K562 (cell line): ENCODE results near the gene DMBT1. TPM values are rescaled to one million over a fixed set of nuclear protein-coding genes. Genes with fewer than 3 reads are reported as not detected.

Source experiments
- ATAC-seq: fragments of 200-7000 bp; cut with Tn5 transposase; 3 replicates; pipeline ENCODE4 v1.9.1; 2020; ENCODE audit warnings: moderate library complexity
- BruUV-seq: library from RNA; stranded (reverse); fragments of 400-500 nt; replicated peaks from 2 replicates; lab custom pipeline; 2021; lab: Mats Ljungman, UMichigan
- CTCF ChIA-PET: fragments of 300-600 bp; formaldehyde crosslinking; extraction: SDS; loops from one replicate; lab custom pipeline; 2021; ENCODE audit warnings: low intra/inter-chr PET ratio; lab: Yijun Ruan, JAX
- POLR2A ChIA-PET: fragments of 300-600, 350-650 bp; sonication (Branson Sonifier 250); formaldehyde crosslinking; extraction: SDS; loops from one replicate; lab custom pipeline; 2021; ENCODE audit warnings: antibody characterized with exemption, inconsistent platforms; lab: Yijun Ruan, JAX
- DNase-seq, 4 experiments: peaks; one replicate each; pipeline versions ENCODE4 v3.0.0 to v3.0.0-alpha.2; 2011 to 2018; ENCODE audit warnings: low spot score in 3 of 4, mixed read lengths in 3 of 4; ENCODE audit errors: extremely low read depth in 1 of 4
- FAIRE-seq: peaks from 2 replicates; lab custom pipeline; 2011; peaks lifted over from hg19 to GRCh38; lab: Jason Lieb, UNC
- H2AFZ ChIP-seq: 2 replicates; pipeline ENCODE4 v1.6.0; 2011; ENCODE audit warnings: low read depth, low read length, control low read depth, inconsistent platforms
- H3K27ac ChIP-seq: fragments of 200-600 bp; 3 replicates; pipeline ENCODE4 v1.8.0; 2011; ENCODE audit warnings: low read depth, mild to moderate bottlenecking, control low read depth, inconsistent platforms, low read length, moderate library complexity, mixed read lengths; ENCODE audit errors: extremely low read depth
- H3K27me3 ChIP-seq, 2 experiments: fragments of 300-600 bp in 1 of 2; 2 replicates in 1 of 2; 3 replicates in 1 of 2; pipeline versions ENCODE4 v1.6.0 to v1.8.0; 2011; ENCODE audit warnings: inconsistent platforms in 2 of 2, low read length in 2 of 2, mild to moderate bottlenecking in 1 of 2, mixed read lengths in 1 of 2, moderate library complexity in 1 of 2; ENCODE audit not compliant: control insufficient read depth in 2 of 2, insufficient read depth in 2 of 2
- H3K36me3 ChIP-seq: fragments of 300-600 bp; 3 replicates; pipeline ENCODE4 v1.8.0; 2011; ENCODE audit warnings: mild to moderate bottlenecking, low read length, inconsistent platforms; ENCODE audit not compliant: control insufficient read depth, insufficient read depth
- H3K4me1 ChIP-seq, 2 experiments: fragments of 200-600 bp in 1 of 2; replicated peaks in 1 of 2; 2 replicates in 1 of 2; 3 replicates in 1 of 2; pipeline versions ENCODE4 v1.5.1 to v1.8.0; 2011; ENCODE audit warnings: inconsistent platforms in 2 of 2, low read length in 2 of 2, mild to moderate bottlenecking in 1 of 2, mixed read lengths in 1 of 2, moderate library complexity in 1 of 2; ENCODE audit not compliant: control insufficient read depth in 2 of 2, insufficient read depth in 2 of 2
- H3K4me2 ChIP-seq: 2 replicates; pipeline ENCODE4 v1.6.1; 2011; ENCODE audit warnings: low read length, control low read depth, inconsistent platforms, mixed read lengths; ENCODE audit not compliant: insufficient read depth
- H3K4me3 ChIP-seq: fragments of 200-600 bp; sonication (generic), shearing (Covaris generic); 2 replicates; pipeline ENCODE4 v1.5.1; 2016; ENCODE audit warnings: control low read depth, inconsistent platforms
- H3K79me2 ChIP-seq: fragments of 200-600 bp; 3 replicates; pipeline ENCODE4 v1.8.0; 2011; ENCODE audit warnings: low read length, inconsistent platforms; ENCODE audit not compliant: control insufficient read depth, insufficient read depth
- H3K9ac ChIP-seq, 2 experiments: 2 replicates each; pipeline versions ENCODE4 v1.6.0 to v1.6.1; 2011; ENCODE audit warnings: low read depth in 2 of 2, low read length in 2 of 2, control low read depth in 1 of 2, inconsistent platforms in 1 of 2, mild to moderate bottlenecking in 1 of 2, mixed read lengths in 1 of 2; ENCODE audit not compliant: insufficient read depth in 1 of 2
- H3K9me1 ChIP-seq: one replicate; pipeline ENCODE4 v1.6.0; 2011; ENCODE audit warnings: inconsistent platforms, mild to moderate bottlenecking, low read length, moderate library complexity; ENCODE audit not compliant: control insufficient read depth, insufficient read depth
- H3K9me3 ChIP-seq: replicated peaks from 2 replicates; pipeline ENCODE4 v1.5.1; 2011; ENCODE audit warnings: low read depth, low read length, inconsistent platforms; ENCODE audit not compliant: control insufficient read depth, insufficient read depth
- H4K20me1 ChIP-seq: replicated peaks from 2 replicates; pipeline ENCODE4 v1.6.1; 2011; ENCODE audit warnings: low read length, inconsistent platforms, mixed read lengths; ENCODE audit not compliant: control insufficient read depth, insufficient read depth
- BCOR ChIP-seq: fragments of 450-650 bp; IDR thresholded peaks from 2 replicates; pipeline ENCODE4 v1.6.1; 2016
- BRD4 ChIP-seq: fragments of 200-600 bp; sonication (generic); IDR thresholded peaks from 2 replicates; pipeline ENCODE4 v1.6.1; 2017; ENCODE audit warnings: inconsistent platforms
- CBX2 ChIP-seq: fragments of 200-600 bp; sonication (generic); IDR thresholded peaks from one replicate; pipeline ENCODE4 v1.6.1; 2012; ENCODE audit warnings: mild to moderate bottlenecking, low read length, inconsistent platforms; ENCODE audit not compliant: insufficient read depth, poor library complexity, severe bottlenecking
- CBX3 ChIP-seq, 2 experiments: IDR thresholded peaks; 1 replicate in 1 of 2; 2 replicates in 1 of 2; pipeline ENCODE4 v1.6.1; 2012; ENCODE audit warnings: inconsistent platforms in 2 of 2, low read length in 2 of 2, borderline replicate concordance in 1 of 2, control low read depth in 1 of 2
- CBX5 ChIP-seq: IDR thresholded peaks from 2 replicates; pipeline ENCODE4 v1.6.1; 2014; ENCODE audit warnings: low read depth, borderline replicate concordance
- CEBPG ChIP-seq, 3 experiments: fragments of 200-800 bp in 1 of 3; sonication (Bioruptor generic) in 1 of 3; sonication (generic) in 1 of 3; formaldehyde crosslinking in 1 of 3; IDR thresholded peaks in 2 of 3; conservative IDR thresholded peaks in 1 of 3; 2 replicates each; pipeline versions ENCODE4 v1.6.1 to v1.8.0; 2016 to 2022; ENCODE audit warnings: missing compliant biosample characterization in 2 of 3, missing genetic modification characterization in 2 of 3, mild to moderate bottlenecking in 1 of 3, missing genetic modification reagents in 1 of 3
- FOXK2 ChIP-seq, 2 experiments: fragments of 450-650 bp; IDR thresholded peaks in 1 of 2; conservative IDR thresholded peaks in 1 of 2; 2 replicates each; pipeline ENCODE4 v1.6.1; 2016; ENCODE audit warnings: low read depth in 2 of 2, mild to moderate bottlenecking in 1 of 2
- GTF2E2 ChIP-seq: fragments of 200-800 bp; sonication (Bioruptor generic); IDR thresholded peaks from 2 replicates; pipeline ENCODE4 v1.6.1; 2016; ENCODE audit warnings: missing genetic modification characterization, missing compliant biosample characterization
- MYNN ChIP-seq, 2 experiments: sonication (generic); formaldehyde crosslinking in 1 of 2; IDR thresholded peaks; 2 replicates each; pipeline versions ENCODE4 v1.5.0 to v1.6.1; 2016 to 2020; ENCODE audit warnings: antibody characterized with exemption in 1 of 2, missing genetic modification reagents in 1 of 2
- PYGO2 ChIP-seq: fragments of 450-650 bp; IDR thresholded peaks from 2 replicates; pipeline ENCODE4 v1.6.1; 2016; ENCODE audit warnings: mild to moderate bottlenecking, missing genetic modification characterization, moderate library complexity, missing compliant biosample characterization
- ZNF212 ChIP-seq: fragments of 450-650 bp; formaldehyde crosslinking; IDR thresholded peaks from 2 replicates; pipeline ENCODE4 v1.4.0; 2020; ENCODE audit warnings: mild to moderate bottlenecking
- ZNF551 ChIP-seq: fragments of 250-450 bp; sonication (Bioruptor Pico); IDR thresholded peaks from 2 replicates; pipeline ENCODE4 v1.5.0; 2021; ENCODE audit warnings: mild to moderate bottlenecking, moderate library complexity
- ZNF79 ChIP-seq: fragments of 250-450 bp; sonication (Bioruptor Pico); IDR thresholded peaks from 2 replicates; pipeline ENCODE4 v1.4.0; 2020; ENCODE audit warnings: low read depth, mild to moderate bottlenecking, moderate library complexity
- WGBS: fragments of 100-300 bp; shearing (Covaris generic); methylation state at CpG from one replicate; pipeline ENCODE4 v1.1.6; 2016; ENCODE audit warnings: low coverage, mixed read lengths; ENCODE audit not compliant: insufficient coverage; ENCODE audit errors: missing lambda C conversion rate; 5-methylcytosine and 5-hydroxymethylcytosine counted together
- in situ Hi-C: fragments of 300-500 bp; cut with MboI; formaldehyde crosslinking; loops from 4 replicates; pipeline ENCODE4 v1.15.0; 2018; ENCODE audit warnings: inconsistent platforms, mixed read lengths
- intact Hi-C: fragments of 100-400 bp; cut with micrococcal nuclease; formaldehyde crosslinking; loops from 2 replicates; pipeline ENCODE4 v1.14.2; 2022
- polyA plus RNA-seq, 8 experiments: library from polyadenylated mRNA; depleted of rRNA in 4 of 8; stranded (reverse) in 5 of 8; unstranded in 3 of 8; fragments of >200 nt; fragmentation: Nextera tagmentation in 2 of 8; fragmentation: Illumina TruSeq in 1 of 8; extraction: Ambion mirVana in 2 of 8; extraction: Trizol in 1 of 8; gene quantifications; 2 replicates each; pipeline versions ENCODE4 v1.2.1 to v1.2.3, GENCODE V29; 2011 to 2014; ENCODE audit warnings: inconsistent platforms in 1 of 8, missing spikeins in 1 of 8
- total RNA-seq, 7 experiments: library from RNA; depleted of rRNA in 6 of 7; stranded (reverse); fragments of >200 nt in 6 of 7; fragmentation: Illumina TruSeq in 2 of 7; extraction: Trizol in 2 of 7; gene quantifications; 2 replicates each; pipeline versions ENCODE4 v1.2.1 to v1.2.3, GENCODE V29; 2011 to 2021; ENCODE audit warnings: low replicate concordance in 1 of 7
- TF ChIP-seq, protein P1 (sequence below): fragments of 450-650 bp; IDR thresholded peaks from one replicate; pipeline ENCODE4 v1.6.1; 2018; ENCODE audit warnings: mild to moderate bottlenecking, moderate library complexity; ENCODE audit not compliant: partially characterized antibody
- TF ChIP-seq, protein P2 (sequence below): fragments of 450-650 bp; IDR thresholded peaks from 2 replicates; pipeline ENCODE4 v1.6.1; 2016; ENCODE audit warnings: borderline replicate concordance
- TF ChIP-seq, protein P3 (sequence below): fragments of 250-450 bp; sonication (Bioruptor Pico); IDR thresholded peaks from 2 replicates; pipeline ENCODE4 v1.9.0; 2021; ENCODE audit warnings: mild to moderate bottlenecking
- TF ChIP-seq, protein P4 (sequence below): IDR thresholded peaks from 2 replicates; pipeline ENCODE4 v1.6.1; 2011; ENCODE audit warnings: borderline replicate concordance, low read depth, mild to moderate bottlenecking, moderate library complexity, low read length; ENCODE audit not compliant: insufficient read depth, poor library complexity, severe bottlenecking

DMBT1 gene
- total and polyA plus RNA-seq, 9 of the 15 experiments (the other 6 are each of a cell fraction or from before 2014, with no cell fraction given), result 0.01 to 0.07 TPM; not detected in 7

DNA sequence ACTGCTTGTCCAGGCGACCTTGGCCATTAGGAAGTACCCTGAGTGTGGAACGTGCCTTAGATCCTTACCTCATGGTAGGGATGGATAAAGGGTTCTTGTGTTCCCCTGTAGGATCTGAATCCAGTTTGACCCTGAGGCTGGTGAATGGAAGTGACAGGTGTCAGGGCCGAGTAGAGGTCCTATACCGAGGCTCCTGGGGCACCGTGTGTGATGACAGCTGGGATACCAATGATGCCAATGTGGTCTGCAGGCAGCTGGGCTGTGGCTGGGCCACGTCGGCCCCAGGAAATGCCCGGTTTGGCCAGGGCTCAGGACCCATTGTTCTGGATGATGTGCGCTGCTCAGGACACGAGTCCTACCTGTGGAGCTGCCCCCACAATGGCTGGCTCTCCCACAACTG lies 31.6 kb downstream of the DMBT1 start:
- no peaks in the 10 kb centered on the region for H3K9me3 ChIP-seq
- intact Hi-C loops (no loop called here), in situ Hi-C loops (no loop called here)
- no peak for DNase-seq
- no peaks in the 10 kb centered on the region for H3K36me3 ChIP-seq
- no peak overlapping the region for H3K4me2 ChIP-seq
- no peaks in the 10 kb centered on the region for H3K79me2 ChIP-seq
- WGBS, result 0% methylated on average over 5 of the region's 10 CpGs
- H3K27ac ChIP-seq, result no peak overlapping the region
- no peak overlapping the region for H3K4me3 ChIP-seq
- no peaks in the 10 kb centered on the region for H3K4me1 ChIP-seq
- no peak overlapping the region for H2AFZ ChIP-seq
- no peak overlapping the region for H3K9ac ChIP-seq
- FAIRE-seq, result no peak
- H4K20me1 ChIP-seq, result no peaks in the 10 kb centered on the region
- H3K27me3 ChIP-seq, result no peaks in the 10 kb centered on the region; a peak in 1 of 5 replicates
- no peaks in the 10 kb centered on the region for H3K9me1 ChIP-seq
- ATAC-seq, result no peak
- no TSS peak for BruUV-seq
- POLR2A ChIA-PET, result no interaction called here
- CTCF ChIA-PET, result no interaction called here
- TF ChIP-seq CBX5 (no peak), BCOR (no peak), CBX3 (IDR thresholded peaks at IDR 0.05; ENCODE audit: borderline replicate concordance in 1 of 2, low read length in 2 of 2) (no peak), ZNF551 (CRISPR knock-in tag) (no peak), GTF2E2 (tag) (no peak), BRD4 (no peak), FOXK2 (conservative IDR thresholded peaks at IDR 0.05 in 1 of 2, IDR thresholded peaks at IDR 0.05 in 1 of 2; ENCODE audit: low read depth in 2 of 2) (no peak), ZNF212 (no peak), ZNF79 (no peak), CBX2 (no peak), CEBPG (CRISPR knock-in tag; IDR thresholded peaks at IDR 0.05) (no peak), CEBPG (tag; conservative IDR thresholded peaks at IDR 0.05 in 1 of 2, IDR thresholded peaks at IDR 0.05 in 1 of 2) (no peak), MYNN (IDR thresholded peaks at IDR 0.05) (no peak), MYNN (CRISPR knock-in tag; IDR thresholded peaks at IDR 0.05) (no peak), PYGO2 (tag) (no peak)
- TF ChIP-seq, protein P1, sequence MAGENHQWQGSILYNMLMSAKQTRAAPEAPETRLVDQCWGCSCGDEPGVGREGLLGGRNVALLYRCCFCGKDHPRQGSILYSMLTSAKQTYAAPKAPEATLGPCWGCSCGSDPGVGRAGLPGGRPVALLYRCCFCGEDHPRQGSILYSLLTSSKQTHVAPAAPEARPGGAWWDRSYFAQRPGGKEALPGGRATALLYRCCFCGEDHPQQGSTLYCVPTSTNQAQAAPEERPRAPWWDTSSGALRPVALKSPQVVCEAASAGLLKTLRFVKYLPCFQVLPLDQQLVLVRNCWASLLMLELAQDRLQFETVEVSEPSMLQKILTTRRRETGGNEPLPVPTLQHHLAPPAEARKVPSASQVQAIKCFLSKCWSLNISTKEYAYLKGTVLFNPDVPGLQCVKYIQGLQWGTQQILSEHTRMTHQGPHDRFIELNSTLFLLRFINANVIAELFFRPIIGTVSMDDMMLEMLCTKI, result no peak
- TF ChIP-seq, protein P2, sequence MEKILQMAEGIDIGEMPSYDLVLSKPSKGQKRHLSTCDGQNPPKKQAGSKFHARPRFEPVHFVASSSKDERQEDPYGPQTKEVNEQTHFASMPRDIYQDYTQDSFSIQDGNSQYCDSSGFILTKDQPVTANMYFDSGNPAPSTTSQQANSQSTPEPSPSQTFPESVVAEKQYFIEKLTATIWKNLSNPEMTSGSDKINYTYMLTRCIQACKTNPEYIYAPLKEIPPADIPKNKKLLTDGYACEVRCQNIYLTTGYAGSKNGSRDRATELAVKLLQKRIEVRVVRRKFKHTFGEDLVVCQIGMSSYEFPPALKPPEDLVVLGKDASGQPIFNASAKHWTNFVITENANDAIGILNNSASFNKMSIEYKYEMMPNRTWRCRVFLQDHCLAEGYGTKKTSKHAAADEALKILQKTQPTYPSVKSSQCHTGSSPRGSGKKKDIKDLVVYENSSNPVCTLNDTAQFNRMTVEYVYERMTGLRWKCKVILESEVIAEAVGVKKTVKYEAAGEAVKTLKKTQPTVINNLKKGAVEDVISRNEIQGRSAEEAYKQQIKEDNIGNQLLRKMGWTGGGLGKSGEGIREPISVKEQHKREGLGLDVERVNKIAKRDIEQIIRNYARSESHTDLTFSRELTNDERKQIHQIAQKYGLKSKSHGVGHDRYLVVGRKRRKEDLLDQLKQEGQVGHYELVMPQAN, result no peak
- TF ChIP-seq, protein P3, sequence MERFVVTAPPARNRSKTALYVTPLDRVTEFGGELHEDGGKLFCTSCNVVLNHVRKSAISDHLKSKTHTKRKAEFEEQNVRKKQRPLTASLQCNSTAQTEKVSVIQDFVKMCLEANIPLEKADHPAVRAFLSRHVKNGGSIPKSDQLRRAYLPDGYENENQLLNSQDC (CRISPR knock-in tag), result no peak
- TF ChIP-seq, protein P4, sequence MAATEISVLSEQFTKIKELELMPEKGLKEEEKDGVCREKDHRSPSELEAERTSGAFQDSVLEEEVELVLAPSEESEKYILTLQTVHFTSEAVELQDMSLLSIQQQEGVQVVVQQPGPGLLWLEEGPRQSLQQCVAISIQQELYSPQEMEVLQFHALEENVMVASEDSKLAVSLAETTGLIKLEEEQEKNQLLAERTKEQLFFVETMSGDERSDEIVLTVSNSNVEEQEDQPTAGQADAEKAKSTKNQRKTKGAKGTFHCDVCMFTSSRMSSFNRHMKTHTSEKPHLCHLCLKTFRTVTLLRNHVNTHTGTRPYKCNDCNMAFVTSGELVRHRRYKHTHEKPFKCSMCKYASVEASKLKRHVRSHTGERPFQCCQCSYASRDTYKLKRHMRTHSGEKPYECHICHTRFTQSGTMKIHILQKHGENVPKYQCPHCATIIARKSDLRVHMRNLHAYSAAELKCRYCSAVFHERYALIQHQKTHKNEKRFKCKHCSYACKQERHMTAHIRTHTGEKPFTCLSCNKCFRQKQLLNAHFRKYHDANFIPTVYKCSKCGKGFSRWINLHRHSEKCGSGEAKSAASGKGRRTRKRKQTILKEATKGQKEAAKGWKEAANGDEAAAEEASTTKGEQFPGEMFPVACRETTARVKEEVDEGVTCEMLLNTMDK, result no peak
